HG03025 (cell line): Measurements from ENCODE around the gene PCDH9.
"Not testable (repeated sequence)": the region's sequence is repeated elsewhere in the genome, so short reads cannot be mapped to it uniquely, and the experiment has no call there.

Experiments
- ATAC-seq: cut with Tn5 transposase; IDR thresholded peaks from one replicate; pipeline ENCODE4 v1.9.1; 2021; ENCODE audit warnings: mild to moderate bottlenecking, moderate library complexity; ENCODE audit not compliant: unreplicated experiment, low FRiP score

PCDH9 gene

DNA sequence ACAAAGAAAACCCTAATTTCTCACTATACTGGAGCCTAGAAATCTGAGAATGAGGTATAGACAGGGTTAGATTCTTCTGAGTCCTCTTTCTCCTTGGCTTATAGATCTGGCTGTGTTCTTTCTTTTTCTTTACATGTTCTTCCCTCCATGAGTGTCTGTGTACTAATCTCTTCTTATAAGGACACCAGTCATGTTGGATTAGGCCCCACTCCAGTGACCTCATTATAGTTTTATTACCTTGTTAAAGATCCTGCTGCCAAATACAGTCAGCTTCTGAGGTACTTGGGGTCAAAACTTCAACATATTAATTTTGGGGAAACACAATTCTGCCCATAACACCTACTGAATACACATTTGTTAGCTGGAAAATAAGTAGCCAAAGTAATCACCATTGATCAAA is 302.6 kb downstream of the PCDH9 start:
- ATAC-seq = no peak

- ATAC-seq = no peak
These were observed 303.1 kb downstream of the PCDH9 start for GRCh38 chr13:66926851-66927524.

GRCh38 chr13:66926200-66926850 is 303.8 kb downstream of the PCDH9 start:
- no peak for ATAC-seq

DNA sequence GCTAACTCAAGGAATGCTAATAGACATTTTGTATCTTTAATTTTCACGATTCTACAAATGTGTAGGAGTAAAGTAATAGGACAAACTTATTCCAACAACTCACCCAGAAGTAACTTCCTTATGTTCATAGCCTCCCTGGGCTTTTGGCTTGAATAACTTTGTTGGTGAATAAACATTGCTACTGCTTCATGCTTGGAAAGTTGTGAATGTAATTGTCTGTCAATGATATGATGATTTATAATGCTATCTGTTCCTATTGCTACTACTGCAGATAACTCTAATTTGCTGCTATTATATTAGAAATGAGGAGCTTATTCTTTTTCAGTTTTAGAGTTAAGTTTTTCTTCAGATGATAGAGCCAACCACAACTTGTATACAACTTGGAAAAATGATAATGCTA is 307.7 kb downstream of the PCDH9 start:
- ATAC-seq = no peak

DNA sequence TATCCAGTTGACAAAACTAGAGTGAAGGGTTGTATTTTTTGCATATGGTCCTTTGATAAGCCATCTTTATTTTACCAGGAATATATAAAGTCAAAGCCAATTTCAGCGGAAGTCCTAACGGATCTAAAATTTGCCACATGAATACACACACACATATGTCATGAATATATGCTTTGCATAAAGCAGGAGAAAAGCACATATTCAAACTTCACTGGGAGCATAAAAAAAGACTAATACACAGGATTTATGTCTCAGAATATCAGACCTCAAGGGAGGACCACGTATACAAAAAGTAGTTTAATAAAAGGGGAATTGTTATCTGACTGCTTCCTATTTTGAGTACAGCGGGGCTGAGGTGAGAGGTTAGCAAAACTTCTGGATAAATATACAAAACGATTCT is 308.7 kb downstream of the PCDH9 start:
- ATAC-seq = no peak

DNA sequence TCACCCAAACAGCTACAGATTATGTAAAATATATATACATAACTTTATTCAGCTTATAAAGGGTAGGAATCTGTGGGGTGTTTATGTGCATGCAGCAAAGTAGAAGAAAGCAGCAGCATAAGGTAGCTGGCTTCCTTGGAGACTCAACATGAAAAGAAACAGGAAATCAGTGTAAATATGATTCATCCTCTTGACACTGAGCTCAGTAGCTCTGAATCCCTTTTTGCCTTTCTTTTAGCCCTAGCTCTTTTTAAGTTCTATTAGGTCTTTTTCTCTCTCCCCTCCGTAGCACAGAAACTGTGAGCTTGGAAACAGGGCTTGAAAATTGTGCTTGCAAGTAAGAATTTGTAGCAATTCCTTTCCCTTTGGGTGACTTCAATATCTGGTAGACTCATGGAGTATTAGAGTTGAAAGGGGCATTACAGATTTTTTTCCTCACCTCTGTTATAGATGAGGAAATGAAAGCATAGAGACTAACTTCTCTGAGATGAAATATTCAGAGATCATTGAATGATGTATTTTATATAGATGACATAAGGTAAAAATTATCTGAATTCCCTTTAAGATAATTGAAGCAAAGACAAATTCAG is 314.4 kb downstream of the PCDH9 start:
- ATAC-seq = no peak

DNA sequence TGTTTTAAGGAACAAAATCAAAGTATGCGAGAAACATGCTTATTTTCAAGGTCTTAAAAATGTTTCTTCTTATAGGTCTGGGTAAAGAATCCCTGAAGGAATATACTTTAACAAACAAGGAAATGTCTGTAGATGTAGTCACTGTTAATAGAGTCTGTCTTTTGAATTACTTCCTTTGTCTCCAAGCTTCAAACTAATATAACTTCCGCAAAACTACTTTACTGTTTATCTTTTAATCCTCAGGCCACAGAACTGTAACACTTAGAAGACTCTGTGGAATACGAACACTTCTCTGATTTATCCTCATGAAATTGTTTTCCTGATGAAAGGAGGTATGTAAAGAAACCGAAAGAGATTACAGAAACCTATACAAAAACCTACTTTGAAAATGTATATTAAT is 316.0 kb downstream of the PCDH9 start:
- no peak for ATAC-seq

DNA sequence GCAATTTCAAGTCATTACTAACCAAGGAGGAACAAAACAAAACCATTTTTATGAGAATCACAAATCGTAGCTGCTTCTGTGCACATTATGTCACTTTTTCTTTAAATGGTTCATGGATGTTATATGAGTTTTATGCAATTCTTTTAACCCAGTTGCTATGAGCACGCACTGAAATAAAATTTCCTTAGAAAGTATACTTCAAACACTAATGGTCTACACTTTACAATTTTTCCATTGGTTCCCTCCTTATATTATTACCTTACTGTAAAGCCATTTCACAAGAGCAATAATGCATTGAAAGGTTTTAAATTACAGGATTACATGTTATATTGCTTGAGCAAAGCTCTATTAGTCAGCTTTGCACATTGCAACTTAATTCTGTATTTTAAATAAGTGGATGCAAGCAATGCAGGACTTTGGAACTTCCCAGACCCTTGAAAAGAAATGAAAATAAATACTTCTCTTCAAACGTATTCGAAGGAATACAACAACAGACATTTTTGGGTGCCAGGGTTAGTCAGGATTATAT is 318.7 kb downstream of the PCDH9 start:
- ATAC-seq = no peak

GRCh38 chr13:66899955-66900354 is 330.2 kb downstream of the PCDH9 start:
- no peak for ATAC-seq

DNA sequence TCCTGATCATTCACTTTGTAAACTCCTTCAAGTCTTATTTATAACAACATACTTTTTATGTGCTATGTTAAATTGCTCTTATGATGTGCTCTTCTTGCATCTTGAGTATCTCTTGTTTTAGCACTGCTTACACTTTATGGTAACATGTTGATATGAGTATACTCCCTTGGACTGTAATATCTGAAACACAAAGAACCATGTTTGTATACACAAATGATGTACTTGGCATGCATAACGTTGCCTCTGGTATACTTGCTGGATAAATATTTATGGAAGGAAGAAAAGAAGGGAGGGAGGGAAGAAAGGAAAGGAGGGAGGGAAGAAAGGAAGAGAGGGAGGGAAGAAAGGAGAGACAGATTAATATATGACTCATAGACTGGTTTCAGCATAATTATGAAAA is 333.2 kb downstream of the PCDH9 start:
- no peak for ATAC-seq

GRCh38 chr13:66895780-66896179 is 334.4 kb downstream of the PCDH9 start:
- ATAC-seq = no peak

GRCh38 chr13:66895320-66895719 is 334.8 kb downstream of the PCDH9 start:
- no peak for ATAC-seq

- no peak for ATAC-seq
These were observed 341.4 kb downstream of the PCDH9 start for GRCh38 chr13:66888698-66889097.

GRCh38 chr13:66887088-66887487 is 343.0 kb downstream of the PCDH9 start:
- ATAC-seq = peak; percentile 67

GRCh38 chr13:66886264-66886663 is 343.9 kb downstream of the PCDH9 start:
- no peak for ATAC-seq

DNA sequence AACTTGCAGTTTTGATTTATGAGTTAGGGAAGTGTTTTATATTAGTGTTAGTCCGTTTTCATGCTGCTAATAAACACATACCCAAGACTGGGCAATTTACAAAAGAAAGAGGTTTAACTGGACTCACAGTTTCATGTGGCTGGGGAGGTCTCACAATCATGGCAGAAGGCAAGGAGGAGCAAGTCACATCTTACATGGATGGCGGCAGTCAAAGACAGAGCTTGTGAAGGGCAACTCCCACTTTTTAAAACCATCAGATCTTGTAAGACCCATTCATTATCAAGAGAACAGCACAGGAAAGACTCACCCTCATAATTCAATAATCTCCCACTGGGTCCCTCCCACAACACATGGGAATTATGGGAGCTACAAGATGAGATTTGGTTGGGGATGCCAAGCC is 349.0 kb downstream of the PCDH9 start:
- ATAC-seq = not testable (repeated sequence)

- ATAC-seq = no peak
These were observed 350.1 kb downstream of the PCDH9 start for GRCh38 chr13:66879988-66880387.

DNA sequence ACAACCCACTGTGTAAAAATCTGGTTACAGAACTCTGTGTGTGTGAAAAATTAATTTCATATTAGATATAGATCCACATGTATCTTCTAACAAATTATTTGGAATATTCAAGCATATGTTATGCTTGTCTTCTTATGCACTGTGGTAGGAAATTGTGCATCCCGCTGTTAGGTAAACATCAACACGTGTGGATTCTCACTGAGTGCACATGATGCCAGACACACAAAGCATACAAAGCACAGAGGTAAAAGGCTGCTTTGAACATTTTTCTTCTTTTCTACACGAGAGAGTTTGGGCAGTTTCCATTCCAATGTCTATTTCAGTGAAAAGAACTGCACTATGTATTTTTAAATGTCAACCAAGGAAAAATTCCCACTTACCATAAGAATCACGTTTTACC is 354.9 kb downstream of the PCDH9 start:
- ATAC-seq = no peak

DNA sequence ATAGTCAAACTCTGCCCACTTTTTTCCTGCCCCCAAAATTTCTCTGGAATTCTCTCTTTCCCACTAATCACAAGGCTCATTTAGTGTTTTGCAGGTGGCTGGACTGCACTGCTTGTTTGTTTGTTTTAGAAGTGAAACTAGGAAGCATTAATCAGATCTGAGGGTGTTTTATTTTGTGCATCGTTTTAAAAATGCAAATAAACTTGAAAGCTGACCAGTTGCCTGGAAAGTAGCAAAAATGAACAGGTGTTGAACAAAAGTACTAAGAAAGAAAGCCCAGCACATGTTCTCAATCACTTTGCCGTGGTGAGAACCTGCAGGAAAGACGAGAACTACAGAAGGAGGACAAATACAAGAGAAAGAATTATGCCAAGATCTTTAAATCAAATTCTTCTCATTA is 365.5 kb downstream of the PCDH9 start:
- no peak for ATAC-seq

GRCh38 chr13:66860878-66861417 is 369.2 kb downstream of the PCDH9 start:
- no peak for ATAC-seq
